SIG-M5 treated with dmso at 0.1 percent for 504 hours (cell line): Measurements from ENCODE around the gene CTSF.
A peak's percentile ranks its signal among the peaks of the same experiment; 100 is the strongest.
"Not testable (repeated sequence)": the region's sequence is repeated elsewhere in the genome, so short reads cannot be mapped to it uniquely, and the experiment has no call there.

ENCODE experiments used
- DNase-seq: peaks from one replicate; lab custom pipeline; 2025; ENCODE audit not compliant: unreplicated experiment; lab: John Stamatoyannopoulos, UW

CTSF gene

DNA sequence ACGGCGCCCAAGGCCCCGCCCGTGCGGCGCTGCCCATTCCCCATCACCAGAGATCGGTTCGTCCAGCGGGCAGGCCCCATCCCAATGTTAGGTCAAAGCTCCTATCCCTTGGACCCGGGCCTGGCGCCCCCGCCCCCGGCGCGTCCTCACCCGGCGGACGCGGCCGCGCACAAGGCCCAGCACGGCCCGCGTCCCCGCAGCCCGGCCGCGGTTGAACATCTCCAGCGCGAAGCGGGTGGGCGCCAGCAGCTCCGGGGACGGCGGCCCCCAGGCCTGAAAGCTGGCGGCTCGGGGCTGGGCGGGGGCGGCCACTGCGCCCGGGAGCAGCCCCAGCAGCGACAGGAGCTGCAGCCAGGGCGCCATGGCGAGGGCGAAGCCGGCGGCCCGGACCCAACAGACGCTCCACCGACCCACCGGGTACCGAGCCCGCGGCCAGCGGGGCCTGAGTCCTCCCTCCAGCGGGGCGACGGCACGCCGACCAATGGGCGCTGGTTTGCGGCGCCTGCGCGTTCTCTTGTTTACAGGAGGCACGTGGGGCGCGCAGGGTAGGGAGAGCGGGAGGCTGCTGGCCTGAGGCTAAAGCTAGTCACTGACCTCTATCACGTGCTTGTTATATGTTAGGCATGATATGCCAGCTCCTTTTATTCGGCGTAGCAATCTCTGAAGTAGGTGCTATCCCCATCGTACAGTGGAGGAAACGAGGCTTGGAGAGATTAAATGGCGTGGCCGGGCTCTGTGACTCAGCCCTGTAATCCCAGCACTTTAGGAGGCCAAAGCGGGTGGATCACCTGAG lies at the start of gene CTSF:
CTSF (minus strand) TSS at position 483 of the 793 bp plus-strand sequence; CDS start at position 363, 120 bp downstream.
- DNase-seq = peak; percentile 33

DNA sequence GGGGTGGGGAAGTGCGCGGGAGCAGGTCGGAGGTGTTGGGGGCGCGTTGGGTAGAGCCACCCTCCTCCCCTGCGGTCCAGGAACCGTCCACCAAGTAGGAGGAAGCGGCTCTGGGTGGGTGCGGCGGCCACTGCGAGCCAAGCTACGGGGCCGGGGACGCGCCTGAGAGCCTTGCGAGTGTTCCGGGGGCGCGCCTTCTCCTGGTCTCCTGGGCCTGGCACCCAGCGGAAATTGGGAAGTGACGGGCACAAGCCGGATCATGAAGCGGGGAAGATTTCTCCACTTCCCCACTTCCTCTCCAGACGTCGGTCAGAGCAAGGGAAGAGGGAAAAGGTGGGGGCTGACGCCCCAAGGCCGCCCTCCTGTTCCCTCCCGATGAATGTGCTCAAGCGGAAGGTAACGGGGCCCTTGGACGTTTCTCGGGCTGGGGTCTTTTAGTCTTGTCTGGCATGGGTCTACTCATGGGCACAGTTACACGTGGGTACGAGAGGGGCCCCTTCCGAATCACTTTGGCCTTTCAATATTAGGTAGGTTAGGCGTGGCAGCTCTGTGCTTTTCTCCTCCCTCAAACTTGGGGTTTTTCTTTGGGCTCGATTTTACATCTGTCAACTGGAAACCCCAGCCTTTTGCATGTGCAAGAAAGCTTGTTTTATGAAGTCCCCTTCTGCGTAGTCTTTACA lies 48.9 kb upstream of the CTSF start:
- peak; percentile 69 for DNase-seq

DNA sequence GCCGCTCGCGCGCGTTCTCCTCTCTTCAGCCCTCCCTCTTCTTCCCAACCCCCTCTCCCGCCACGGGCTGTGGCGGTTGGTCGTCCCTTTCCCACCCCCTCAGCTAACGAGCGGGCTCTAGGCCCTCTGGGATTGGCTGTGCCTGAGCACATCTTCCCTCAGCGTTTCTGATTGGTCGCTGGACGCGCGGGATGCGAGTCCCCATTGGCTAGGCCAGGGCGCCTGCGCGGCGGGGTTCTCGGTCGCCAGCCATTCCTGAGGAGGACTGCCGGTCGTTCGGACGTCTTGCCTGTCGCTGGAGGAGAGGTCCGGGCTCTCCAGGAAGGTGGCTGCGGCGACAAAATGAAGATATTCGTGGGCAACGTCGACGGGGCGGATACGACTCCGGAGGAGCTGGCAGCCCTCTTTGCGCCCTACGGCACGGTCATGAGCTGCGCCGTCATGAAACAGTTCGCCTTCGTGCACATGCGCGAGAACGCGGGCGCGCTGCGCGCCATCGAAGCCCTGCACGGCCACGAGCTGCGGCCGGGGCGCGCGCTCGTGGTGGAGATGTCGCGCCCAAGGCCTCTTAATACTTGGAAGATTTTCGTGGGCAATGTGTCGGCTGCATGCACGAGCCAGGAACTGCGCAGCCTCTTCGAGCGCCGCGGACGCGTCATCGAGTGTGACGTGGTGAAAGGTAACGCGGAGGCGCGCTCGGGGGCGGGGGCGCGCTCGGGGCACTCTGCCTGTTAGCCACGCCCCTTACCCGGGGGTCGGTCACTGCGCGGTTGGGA lies 48.2 kb upstream of the CTSF start, which contains the start of gene RBM14:
RBM14 (plus strand) TSS at position 252 of the 776 bp plus-strand sequence; CDS start at position 343, 91 bp downstream.
- DNase-seq = peak; percentile 97

DNA sequence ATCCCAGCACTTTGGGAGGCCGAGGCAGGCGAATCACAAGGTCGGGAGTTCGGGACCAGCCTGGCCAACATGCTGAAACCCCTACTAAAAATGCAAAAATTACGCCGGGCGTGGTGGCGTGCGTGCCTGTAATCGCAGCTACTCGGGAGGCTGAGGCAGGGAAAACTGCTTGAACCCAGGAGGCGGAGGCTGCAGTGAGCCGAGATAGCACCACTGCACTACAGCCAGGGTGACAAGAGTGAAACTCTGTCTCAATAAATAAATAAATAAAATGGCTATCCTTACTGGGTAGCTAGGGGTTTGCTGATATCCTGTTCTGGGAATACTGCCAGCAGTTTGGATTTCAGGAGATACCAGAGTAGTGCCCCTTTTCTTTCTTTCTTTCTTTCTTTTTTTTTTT lies 45.7 kb upstream of the CTSF start:
- DNase-seq = no peak

DNA sequence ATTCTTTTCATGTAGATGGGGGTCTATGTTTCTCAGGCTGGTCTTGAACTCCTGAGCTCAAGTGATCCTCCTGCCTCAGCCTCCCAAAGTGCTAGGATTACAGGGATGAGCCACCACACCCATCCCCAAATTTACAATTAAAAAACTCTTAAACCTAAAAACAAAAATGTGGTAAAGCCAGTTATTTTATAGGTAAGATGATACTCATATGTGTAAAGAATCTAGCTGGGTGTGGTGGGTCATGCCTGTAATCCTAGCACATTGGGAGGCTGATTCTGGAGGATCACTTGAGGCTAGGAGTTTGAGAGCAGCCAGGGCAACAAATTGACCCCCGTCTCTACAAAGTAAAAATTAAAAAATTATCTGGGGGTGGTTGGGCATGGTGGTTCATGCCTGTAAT lies 44.1 kb upstream of the CTSF start:
- no peak for DNase-seq

DNA sequence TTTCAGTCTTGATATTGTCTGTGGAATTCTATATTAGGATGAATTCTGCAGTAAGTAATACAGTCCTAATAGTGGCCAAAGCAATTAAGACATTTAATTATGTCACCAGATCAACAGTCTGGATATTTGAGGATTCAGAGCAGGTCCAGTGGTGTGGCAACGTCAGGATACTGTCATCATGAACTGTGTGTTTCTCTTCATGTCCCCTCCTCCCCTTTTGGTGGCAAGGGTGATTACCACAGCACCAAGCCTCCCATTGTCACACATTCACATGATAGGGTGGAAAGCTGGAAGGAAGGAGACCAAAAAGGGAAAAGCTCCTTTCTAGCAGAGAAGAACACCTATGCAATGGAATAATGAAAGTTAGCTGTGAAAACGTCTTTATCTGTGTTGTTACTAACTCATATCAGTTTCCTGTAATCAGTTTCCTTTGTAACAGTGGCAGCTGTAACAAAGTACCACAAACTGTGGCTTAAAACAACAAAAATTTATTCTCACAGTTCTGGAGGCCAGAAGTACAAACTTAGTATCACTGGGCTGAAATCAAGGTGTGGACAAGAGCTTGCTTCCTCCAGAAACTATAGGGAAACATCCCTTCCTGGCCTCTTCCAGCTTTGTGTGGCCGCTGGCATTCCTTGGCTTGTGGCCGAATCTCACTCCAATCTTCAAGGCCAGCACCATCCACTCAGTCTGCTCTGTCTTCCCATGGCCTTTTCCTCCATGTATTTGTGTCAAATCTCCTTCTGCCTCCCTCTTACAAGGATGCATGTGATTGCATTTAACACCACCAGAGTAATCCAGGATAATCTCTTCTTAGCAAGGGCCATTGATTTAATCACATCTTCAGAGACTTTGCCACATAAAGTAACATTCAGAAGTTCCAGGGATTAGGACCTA lies 41.6 kb upstream of the CTSF start:
- no peak for DNase-seq

DNA sequence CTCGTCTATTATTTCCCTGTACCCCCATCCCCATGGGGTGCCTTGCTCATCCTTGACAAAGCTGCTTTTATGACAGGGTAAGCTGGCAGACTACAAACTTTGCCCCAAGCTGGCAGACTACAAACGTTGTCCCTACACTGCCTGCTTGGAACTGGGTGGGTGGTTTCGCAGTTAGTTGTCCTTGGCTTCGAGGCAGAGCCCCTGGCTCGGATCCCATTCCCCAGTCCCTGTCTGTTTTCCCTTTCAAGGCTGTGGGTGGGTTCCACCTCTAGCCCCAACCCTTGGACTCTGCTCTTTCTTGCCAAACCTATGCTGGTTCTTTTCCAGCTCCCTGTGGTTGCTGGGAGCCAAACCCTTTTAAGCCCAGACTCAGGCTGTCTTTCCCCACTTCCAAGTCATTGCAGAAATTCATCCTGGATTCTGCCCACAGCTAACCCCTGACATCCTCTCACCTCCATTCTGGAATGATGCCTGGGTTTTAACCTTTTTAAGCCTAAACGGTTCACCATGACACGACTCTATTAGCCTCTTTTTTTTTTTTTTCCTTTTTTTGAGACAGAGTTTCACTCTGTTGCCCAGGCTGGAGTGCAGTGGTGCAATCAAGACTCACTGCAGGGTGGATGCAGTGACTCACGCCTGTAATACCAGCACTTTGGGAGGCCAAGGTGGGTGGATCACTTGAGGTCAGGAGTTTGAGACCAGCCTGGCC lies 38.9 kb upstream of the CTSF start:
- DNase-seq = no peak

DNA sequence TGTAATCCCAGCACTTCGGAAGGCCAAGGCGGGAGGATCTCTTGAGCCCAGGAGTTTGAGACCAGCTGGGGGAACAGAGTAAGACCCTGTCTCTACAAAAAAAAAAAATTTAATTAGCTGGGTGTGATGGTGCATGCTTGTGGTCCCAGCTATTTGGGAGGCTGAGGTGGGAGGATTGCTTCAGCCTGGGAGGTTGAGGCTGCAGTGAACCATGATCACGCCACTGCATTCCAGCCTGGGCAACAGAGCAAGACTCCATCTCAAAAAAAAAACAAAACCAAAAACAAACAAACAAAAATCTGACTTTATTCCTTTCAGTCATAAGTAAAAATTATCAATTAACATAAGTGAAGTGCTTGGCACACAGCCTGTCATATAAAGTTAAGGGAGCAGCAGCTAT lies 38.2 kb upstream of the CTSF start:
- not testable (repeated sequence) for DNase-seq

DNA sequence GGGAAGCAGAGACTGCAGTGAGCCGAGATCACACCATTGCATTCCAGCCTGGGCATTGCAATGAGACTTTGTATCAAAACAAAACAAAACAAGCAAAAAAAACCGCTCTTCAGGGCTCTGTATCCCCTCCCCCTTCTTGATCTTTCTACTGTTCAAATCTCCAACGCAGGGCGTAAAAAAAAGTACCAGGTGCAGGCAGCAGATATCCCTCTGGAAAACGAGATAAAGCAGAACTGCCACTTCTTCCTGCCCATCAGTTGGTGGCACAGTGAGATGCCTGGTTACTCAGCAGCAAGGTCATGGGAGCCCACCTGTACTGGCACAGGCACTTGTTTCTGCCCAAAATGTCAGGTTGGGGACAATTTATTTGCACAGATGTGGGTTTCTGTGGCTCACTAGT lies 35.7 kb upstream of the CTSF start:
- no peak for DNase-seq

DNA sequence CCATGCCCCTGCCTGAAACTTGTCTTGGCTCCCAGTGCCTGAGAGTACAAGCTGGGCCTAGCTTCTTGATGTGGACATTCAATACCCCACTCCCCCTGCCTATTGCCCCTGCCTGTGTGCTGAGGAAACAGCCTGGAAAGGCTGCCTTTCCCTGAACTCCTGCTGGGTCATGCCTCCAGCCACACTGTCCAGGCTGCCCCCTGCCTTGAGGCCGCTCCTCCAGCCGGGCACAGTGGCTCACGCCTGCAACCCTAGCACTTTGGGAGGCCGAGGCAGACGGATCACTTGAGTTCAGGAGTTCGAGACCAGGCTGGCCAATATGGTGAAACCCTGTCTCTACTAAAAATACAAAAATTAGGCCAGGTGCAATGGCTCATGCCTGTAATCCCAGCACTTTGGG lies 34.7 kb upstream of the CTSF start:
- no peak for DNase-seq

DNA sequence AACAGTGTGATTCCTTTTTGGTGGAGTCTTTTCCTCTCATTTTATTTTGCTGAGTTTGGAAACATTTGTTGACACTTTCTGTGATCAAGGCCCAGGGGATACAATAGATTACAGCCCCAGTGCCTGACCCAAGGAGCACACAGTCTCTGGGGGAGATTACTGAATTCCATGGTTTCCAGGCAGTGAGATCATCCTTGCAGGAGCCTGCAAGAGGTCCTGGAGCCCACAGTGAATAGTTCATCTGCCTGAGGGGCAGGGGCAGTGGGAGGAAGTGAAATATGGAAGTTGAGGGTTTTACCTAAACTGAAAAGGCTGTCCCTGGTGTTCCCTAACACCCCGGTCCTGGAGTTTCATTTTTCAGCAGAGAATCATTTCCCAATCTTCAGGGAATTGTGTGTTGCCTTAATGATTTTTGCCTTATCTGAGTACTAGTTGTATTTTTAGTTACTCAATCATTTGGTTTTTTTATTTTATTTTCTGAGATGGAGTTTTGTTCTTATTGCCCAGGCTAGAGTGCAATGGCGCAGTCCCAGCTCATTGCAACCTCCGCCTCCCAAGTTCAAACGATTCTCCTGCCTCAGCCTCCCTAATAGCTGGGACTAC lies 32.3 kb upstream of the CTSF start:
- DNase-seq = peak; percentile 5

DNA sequence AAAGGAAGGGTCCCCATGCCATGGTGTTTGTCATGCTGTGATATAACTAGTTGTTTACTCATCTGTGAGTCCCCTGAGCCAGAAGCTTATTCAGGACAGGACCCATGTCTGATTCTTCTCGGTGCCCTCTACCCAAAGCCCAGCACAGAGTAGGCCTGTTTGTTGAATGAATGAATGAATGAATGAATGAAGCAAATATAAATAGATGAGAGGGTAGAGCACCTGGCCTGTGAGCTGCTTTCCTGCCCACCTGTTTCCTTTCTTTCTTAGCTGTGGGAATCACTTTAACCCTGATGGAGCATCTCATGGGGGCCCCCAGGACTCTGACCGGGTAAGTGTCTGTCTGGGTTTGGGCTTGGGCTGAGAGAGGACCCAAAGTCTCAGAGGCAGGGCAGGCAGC lies 31.8 kb upstream of the CTSF start:
- no peak for DNase-seq

DNA sequence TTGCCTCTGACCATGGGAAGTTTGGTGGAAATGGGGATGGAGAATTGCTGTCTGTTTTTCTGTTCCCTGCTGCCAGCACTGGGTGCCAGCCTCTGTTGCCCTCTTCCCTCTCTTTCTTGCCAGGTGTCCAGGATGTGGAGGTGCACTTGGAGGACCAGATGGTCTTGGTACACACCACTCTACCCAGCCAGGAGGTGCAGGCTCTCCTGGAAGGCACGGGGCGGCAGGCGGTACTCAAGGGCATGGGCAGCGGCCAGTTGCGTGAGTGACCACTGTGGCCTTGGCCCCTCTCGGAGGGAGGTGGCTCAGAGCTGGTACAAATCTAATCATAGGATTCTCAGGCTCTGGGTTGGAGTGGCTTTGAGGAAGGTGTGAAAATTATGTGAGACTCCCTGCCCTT lies 30.6 kb upstream of the CTSF start:
- DNase-seq = no peak

DNA sequence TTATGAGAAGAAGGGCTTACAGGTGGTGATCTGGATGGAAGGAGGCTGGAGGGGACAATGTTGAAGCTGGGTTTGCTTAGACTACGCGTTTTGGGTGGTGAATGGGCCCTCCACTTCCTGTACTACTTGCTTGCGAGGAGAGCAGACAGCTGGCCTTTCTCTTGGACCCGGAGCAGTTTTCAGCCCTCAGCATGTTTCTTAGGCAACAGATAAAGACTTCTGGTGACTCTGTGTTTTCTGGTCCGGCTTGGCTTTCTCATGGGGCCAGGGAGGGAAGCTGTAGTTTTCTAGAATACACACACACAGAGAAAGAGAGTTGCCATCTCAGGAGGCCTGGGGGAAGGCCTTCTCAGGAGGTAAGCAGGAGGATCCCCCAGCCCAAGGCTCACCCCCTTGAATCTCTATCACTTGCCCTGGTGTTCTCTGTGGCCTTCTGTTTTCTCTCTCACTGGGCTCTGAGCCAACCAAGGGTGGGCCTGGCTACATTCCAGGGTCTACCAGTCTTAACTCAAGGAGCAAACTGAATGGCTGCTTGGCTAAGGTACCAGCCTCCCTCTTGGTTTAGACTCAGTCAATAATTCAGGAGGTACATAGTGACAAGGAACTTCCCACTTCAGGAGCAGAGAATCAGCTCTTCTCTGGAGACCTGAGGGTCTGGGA lies 27.0 kb upstream of the CTSF start:
- DNase-seq = peak; percentile 86

DNA sequence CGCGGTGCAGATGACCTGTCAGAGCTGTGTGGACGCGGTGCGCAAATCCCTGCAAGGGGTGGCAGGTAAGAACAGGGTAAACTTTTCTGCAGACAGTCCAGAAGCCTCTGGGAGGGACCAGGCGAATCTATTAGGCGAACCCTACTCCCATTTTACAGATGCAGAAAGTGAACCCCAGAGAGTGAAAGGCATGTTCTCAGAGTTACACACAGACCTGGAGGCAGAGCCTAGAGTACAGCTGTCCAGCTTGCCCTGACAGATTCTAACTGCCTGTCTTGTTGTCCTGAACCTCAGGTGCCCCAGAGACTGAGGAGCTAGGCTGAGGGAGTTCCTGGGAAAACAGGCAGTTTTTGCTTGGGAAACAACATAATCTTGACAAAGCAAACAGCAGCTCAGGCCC lies 25.2 kb upstream of the CTSF start:
- DNase-seq = no peak

DNA sequence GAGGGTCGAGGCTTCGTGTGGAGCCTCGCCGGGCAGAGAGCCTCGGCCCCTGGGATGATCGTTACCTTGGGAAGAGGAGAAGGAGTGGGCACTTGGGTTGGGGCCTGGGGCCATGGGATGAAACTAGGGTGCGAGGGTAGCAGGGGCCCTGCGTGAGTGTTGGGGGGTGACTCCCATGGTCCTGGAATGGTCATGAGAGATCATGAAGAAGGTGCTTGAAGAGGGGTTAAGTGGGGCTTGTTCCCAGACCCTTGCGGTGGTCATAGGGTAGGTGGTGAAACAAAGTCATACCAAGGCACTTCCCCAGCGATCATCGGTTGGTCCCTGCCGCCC lies 24.9 kb upstream of the CTSF start:
- DNase-seq = no peak

DNA sequence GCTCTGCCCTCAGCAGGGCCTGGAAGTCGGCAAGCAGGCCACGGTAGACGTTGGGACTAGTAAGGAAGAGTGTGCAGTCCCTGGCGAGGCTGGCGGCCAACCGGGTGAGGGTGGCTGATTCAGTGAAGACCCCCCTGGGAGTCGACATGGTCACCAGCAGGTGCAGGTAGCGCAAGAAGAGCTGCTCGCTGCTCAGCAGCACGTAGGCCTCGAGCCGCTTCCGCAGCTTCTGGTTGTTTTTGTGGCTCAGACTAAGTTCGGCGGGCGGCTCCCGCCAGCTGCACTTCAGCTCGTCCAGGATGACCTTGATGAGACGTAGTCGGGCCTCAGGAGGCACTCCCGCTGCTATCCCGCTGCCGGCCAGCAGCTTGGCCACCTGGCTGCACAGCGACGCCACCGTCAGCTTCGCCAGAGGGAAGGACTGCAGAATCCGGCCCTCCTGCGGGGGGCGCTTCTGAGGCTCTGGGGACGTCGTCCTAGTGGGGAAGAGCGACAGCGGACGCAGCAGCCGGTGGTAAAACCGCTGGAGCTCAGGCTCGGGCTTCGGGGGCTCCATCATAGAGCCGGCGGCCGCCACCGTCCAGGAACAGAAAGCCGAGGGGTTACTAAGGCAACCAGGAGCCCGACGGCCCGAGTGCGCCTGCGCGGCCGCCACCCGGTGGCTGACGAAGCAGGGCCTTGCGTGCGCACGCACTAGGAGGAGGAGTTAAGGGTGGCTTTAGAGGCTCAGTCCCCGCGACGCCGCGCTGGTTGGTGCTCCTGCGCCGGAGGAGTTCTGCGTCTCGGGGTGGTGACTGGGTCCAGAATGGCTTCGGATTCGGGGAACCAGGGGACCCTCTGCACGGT lies 24.3 kb upstream of the CTSF start, which contains the start of the genes CCDC87 and CCS:
CCDC87 (minus strand) TSS at position 607 of the 846 bp plus-strand sequence; CDS start at position 559, 48 bp downstream.
CCS (plus strand) TSS at position 729 of the 846 bp plus-strand sequence; CDS start at position 806, 77 bp downstream.
- DNase-seq = peak; percentile 92

DNA sequence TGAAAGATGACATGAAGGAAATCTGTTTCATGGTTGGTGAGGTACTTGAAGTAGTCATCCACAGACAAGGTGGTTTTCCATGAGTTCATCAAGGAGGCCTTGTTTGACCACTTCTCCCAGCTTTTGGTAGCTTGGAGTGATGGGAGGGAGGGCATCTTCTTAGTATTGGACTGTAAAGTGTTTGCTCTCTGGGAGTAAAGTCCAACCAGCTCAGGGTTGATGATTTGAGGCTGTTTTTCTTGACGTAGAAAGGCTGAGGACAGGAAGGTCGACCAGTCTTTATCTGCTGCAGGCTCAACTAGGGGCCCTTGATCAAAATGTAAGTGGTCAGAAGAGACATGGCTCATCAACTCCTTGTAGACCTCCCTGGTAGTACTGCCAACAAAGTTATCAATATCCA lies 22.8 kb upstream of the CTSF start:
- DNase-seq = no peak
